Endometrial microvascular endothelial cells (primary cell): Measurements from ENCODE around the gene SLC24A4. TPM values are rescaled to one million over a fixed set of nuclear protein-coding genes. Genes with fewer than 3 reads are reported as not detected.
"Not testable (repeated sequence)": the region's sequence is repeated elsewhere in the genome, so short reads cannot be mapped to it uniquely, and the experiment has no call there.

ENCODE experiments used
- in situ Hi-C: cut with HindIII; loops from 2 replicates; pipeline ENCODE4 v1.10.0; 2017; ENCODE audit warnings: low sequenced_read_pairs, low pct_unique_long_range_greater_than_20kb; ENCODE audit errors: inconsistent ontology term
- total RNA-seq: library from RNA; depleted of rRNA; stranded (reverse); fragments of >200 nt; gene quantifications from one replicate; pipeline ENCODE4 v1.2.3, GENCODE V29; 2015; ENCODE audit errors: inconsistent ontology term

SLC24A4 gene
- total RNA-seq, 1 donor from 2014 or later = not detected

GRCh38 chr14:92520102-92521057 is 197.4 kb downstream of the SLC24A4 start:
- in situ Hi-C loops = no loop called here

- in situ Hi-C loops = no loop called here
These were observed 198.1 kb downstream of the SLC24A4 start for GRCh38 chr14:92521058-92521415.

- in situ Hi-C loops = no loop called here
These were observed 200.8 kb downstream of the SLC24A4 start for GRCh38 chr14:92523752-92524151.

- in situ Hi-C loops = no loop called here
These were observed 201.7 kb downstream of the SLC24A4 start for GRCh38 chr14:92524602-92525185.

GRCh38 chr14:92525322-92526095 is 202.5 kb downstream of the SLC24A4 start:
- in situ Hi-C loops = no loop called here

GRCh38 chr14:92527721-92528120 is 204.8 kb downstream of the SLC24A4 start:
- in situ Hi-C loops = no loop called here

GRCh38 chr14:92528486-92529100 is 205.6 kb downstream of the SLC24A4 start:
- in situ Hi-C loops = no loop called here

- in situ Hi-C loops = no loop called here
These were observed 206.9 kb downstream of the SLC24A4 start for GRCh38 chr14:92529903-92530302.

GRCh38 chr14:92531106-92531873 is 208.3 kb downstream of the SLC24A4 start:
- in situ Hi-C loops = no loop called here

GRCh38 chr14:92532490-92533163 is 209.7 kb downstream of the SLC24A4 start:
- in situ Hi-C loops = no loop called here

GRCh38 chr14:92534932-92535643 is 212.1 kb downstream of the SLC24A4 start:
- in situ Hi-C loops = no loop called here

GRCh38 chr14:92536231-92536630 is 213.3 kb downstream of the SLC24A4 start:
- in situ Hi-C loops = not testable (repeated sequence)

- in situ Hi-C loops = no loop called here
These were observed 215.5 kb downstream of the SLC24A4 start for GRCh38 chr14:92538412-92538985.

- in situ Hi-C loops = no loop called here
These were observed 216.5 kb downstream of the SLC24A4 start for GRCh38 chr14:92539419-92539818.

GRCh38 chr14:92539875-92540274 is 216.9 kb downstream of the SLC24A4 start:
- in situ Hi-C loops = no loop called here

GRCh38 chr14:92540472-92541048 is 217.6 kb downstream of the SLC24A4 start:
- in situ Hi-C loops = no loop called here
